Endodermal cell (in vitro differentiated cells): Measurements from ENCODE around the gene TRIM23. TPM values are rescaled to one million over a fixed set of nuclear protein-coding genes. Genes with fewer than 3 reads are reported as not detected.

ENCODE experiments used
- DNase-seq: peaks from one replicate; pipeline ENCODE4 v3.0.0-alpha.2; 2017
- H3K27ac ChIP-seq: 2 replicates; pipeline ENCODE4 v1.5.1; 2013; ENCODE audit warnings: mild to moderate bottlenecking, low read depth, low read length, moderate library complexity
- H3K27me3 ChIP-seq: 2 replicates; pipeline ENCODE4 v1.6.1; 2013; ENCODE audit warnings: mild to moderate bottlenecking, low read length, moderate library complexity; ENCODE audit not compliant: insufficient read depth, control insufficient read depth, poor library complexity, severe bottlenecking
- H3K36me3 ChIP-seq: 2 replicates; pipeline ENCODE4 v1.7.0; 2013; ENCODE audit warnings: mild to moderate bottlenecking, low read length, moderate library complexity; ENCODE audit not compliant: control insufficient read depth, insufficient read depth
- H3K4me1 ChIP-seq: one replicate; pipeline ENCODE4 v1.7.0; 2013; ENCODE audit warnings: low read length; ENCODE audit not compliant: control insufficient read depth, insufficient read depth
- H3K4me3 ChIP-seq: 2 replicates; pipeline ENCODE4 v1.5.1; 2013; ENCODE audit warnings: mild to moderate bottlenecking, low read length, moderate library complexity
- H3K9ac ChIP-seq: 2 replicates; pipeline ENCODE4 v1.6.1; 2013; ENCODE audit warnings: mild to moderate bottlenecking, low read length, moderate library complexity; ENCODE audit not compliant: poor library complexity, severe bottlenecking; ENCODE audit errors: extremely low read depth
- H3K9me3 ChIP-seq: 2 replicates; pipeline ENCODE4 v1.6.1; 2013; ENCODE audit warnings: mild to moderate bottlenecking, low read length, moderate library complexity; ENCODE audit not compliant: control insufficient read depth
- H3K27ac Mint-ChIP-seq: 2 replicates; pipeline ENCODE4 v1.8.0; 2020; ENCODE audit warnings: mixed read lengths
- H3K27me3 Mint-ChIP-seq: 2 replicates; pipeline ENCODE4 v1.8.0; 2021; ENCODE audit warnings: mild to moderate bottlenecking, mixed read lengths; ENCODE audit not compliant: insufficient read depth
- H3K36me3 Mint-ChIP-seq: 2 replicates; pipeline ENCODE4 v1.8.0; 2020; ENCODE audit warnings: low read depth, mixed read lengths
- H3K4me1 Mint-ChIP-seq: 2 replicates; pipeline ENCODE4 v1.8.0; 2020; ENCODE audit warnings: mixed read lengths
- H3K4me3 Mint-ChIP-seq: 2 replicates; pipeline ENCODE4 v1.8.0; 2020; ENCODE audit warnings: mild to moderate bottlenecking, moderate library complexity, mixed read lengths
- H3K9me3 Mint-ChIP-seq: 2 replicates; pipeline ENCODE4 v1.8.0; 2020; ENCODE audit warnings: mild to moderate bottlenecking, mixed read lengths
- WGBS, 2 experiments: methylation state at CpG; one replicate each; pipeline versions ENCODE4 v1.1.5 to v1.1.7; 2013; ENCODE audit warnings: missing lambda C conversion rate in 2 of 2, mixed read lengths in 1 of 2; ENCODE audit not compliant: insufficient coverage in 1 of 2, insufficient read length in 1 of 2; 5-methylcytosine and 5-hydroxymethylcytosine counted together
- total RNA-seq, 2 donors: library from RNA; stranded (reverse); fragmentation: NEBNext Ultra II Directional in 1 of 2; extraction: Animal tissue kit (Norgen Biotek cat#: 25700) in 1 of 2; gene quantifications; 2 replicates in 1 of 2; 3 replicates in 1 of 2; pipeline ENCODE4 v1.2.1, GENCODE V29; 2021
- TF ChIP-seq, protein P1 (sequence below): fragments of 200-600 bp; sonication (generic); conservative IDR thresholded peaks from 2 replicates; pipeline ENCODE4 v1.5.0; 2021; ENCODE audit warnings: antibody characterized with exemption, mild to moderate bottlenecking

The TRIM23 gene
- total RNA-seq, 2 donors from 2014 or later = 13.5 to 17.5 TPM

DNA sequence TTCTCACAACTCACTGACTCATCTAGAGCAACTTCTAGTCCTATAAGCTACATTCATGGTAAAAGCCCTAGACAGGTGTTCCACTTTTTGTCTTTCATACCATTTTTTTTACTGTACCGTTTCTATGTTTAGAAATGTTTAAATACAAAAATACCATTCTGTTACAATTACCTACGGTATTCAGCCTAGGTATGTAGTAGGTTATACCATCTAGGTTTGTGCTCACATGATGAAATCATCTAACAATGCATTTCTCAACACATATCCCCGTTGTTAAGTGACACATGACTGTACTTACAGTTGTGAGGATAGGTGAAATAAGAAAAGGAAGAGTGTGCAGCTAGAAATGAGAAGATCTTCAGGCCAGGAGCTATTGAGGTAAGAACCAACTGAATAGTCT lies 67.4 kb downstream of the TRIM23 start:
- Mint-ChIP-seq H3K9me3 (no peaks in the 10 kb centered on the region), H3K36me3 (peaks cover 22% of the 10 kb centered on the region), H3K4me1 (no peaks in the 10 kb centered on the region), H3K4me3 (no peak overlapping the region), H3K27ac (no peak overlapping the region), H3K27me3 (no peaks in the 10 kb centered on the region)
- Histone ChIP-seq H3K36me3 (peaks cover 38% of the 10 kb centered on the region), H3K9ac (no peak overlapping the region), H3K4me3 (no peak overlapping the region), H3K4me1 (no peaks in the 10 kb centered on the region), H3K9me3 (no peaks in the 10 kb centered on the region), H3K27ac (no peak overlapping the region), H3K27me3 (no peaks in the 10 kb centered on the region)
- TF ChIP-seq, protein P1, sequence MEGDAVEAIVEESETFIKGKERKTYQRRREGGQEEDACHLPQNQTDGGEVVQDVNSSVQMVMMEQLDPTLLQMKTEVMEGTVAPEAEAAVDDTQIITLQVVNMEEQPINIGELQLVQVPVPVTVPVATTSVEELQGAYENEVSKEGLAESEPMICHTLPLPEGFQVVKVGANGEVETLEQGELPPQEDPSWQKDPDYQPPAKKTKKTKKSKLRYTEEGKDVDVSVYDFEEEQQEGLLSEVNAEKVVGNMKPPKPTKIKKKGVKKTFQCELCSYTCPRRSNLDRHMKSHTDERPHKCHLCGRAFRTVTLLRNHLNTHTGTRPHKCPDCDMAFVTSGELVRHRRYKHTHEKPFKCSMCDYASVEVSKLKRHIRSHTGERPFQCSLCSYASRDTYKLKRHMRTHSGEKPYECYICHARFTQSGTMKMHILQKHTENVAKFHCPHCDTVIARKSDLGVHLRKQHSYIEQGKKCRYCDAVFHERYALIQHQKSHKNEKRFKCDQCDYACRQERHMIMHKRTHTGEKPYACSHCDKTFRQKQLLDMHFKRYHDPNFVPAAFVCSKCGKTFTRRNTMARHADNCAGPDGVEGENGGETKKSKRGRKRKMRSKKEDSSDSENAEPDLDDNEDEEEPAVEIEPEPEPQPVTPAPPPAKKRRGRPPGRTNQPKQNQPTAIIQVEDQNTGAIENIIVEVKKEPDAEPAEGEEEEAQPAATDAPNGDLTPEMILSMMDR = no peak
- WGBS, 2 experiments = 98 to 100% methylated on average over 1 to 2 of the region's 3 CpGs
- DNase-seq = no peak

- Mint-ChIP-seq H3K27me3 (no peaks in the 10 kb centered on the region), H3K4me1 (no peaks in the 10 kb centered on the region), H3K9me3 (no peaks in the 10 kb centered on the region), H3K27ac (no peak overlapping the region), H3K36me3 (peaks cover 22% of the 10 kb centered on the region), H3K4me3 (no peak overlapping the region)
- H3K9ac ChIP-seq = no peak overlapping the region
- TF ChIP-seq, protein P1 = no peak
- H3K36me3 ChIP-seq = peaks cover 43% of the 10 kb centered on the region
- H3K27me3 ChIP-seq = no peaks in the 10 kb centered on the region
- no peak overlapping the region for H3K27ac ChIP-seq
- H3K4me1 ChIP-seq = no peaks in the 10 kb centered on the region
- DNase-seq = no peak
- H3K9me3 ChIP-seq = no peaks in the 10 kb centered on the region
- 98% methylated on average over 2 of the region's 2 CpGs; no CpG with 5 or more reads in 1 of the 2 experiments for WGBS, 2 experiments
- H3K4me3 ChIP-seq = no peak overlapping the region
Measured at GRCh38 chr5:65556181-65556580, 68.0 kb downstream of the TRIM23 start.

- Mint-ChIP-seq H3K9me3 (no peaks in the 10 kb centered on the region), H3K36me3 (peaks cover 28% of the 10 kb centered on the region), H3K4me3 (no peak overlapping the region), H3K27me3 (no peaks in the 10 kb centered on the region), H3K4me1 (no peaks in the 10 kb centered on the region), H3K27ac (no peak overlapping the region)
- Histone ChIP-seq H3K27ac (no peak overlapping the region), H3K4me3 (no peak overlapping the region), H3K9ac (no peak overlapping the region), H3K4me1 (no peaks in the 10 kb centered on the region), H3K36me3 (peaks cover 47% of the 10 kb centered on the region), H3K9me3 (no peaks in the 10 kb centered on the region), H3K27me3 (no peaks in the 10 kb centered on the region)
- no peak for DNase-seq
- TF ChIP-seq, protein P1 = no peak
Measured at GRCh38 chr5:65555287-65555686, 68.8 kb downstream of the TRIM23 start.
